Upper lobe of left lung (tissue), 4 donors: ENCODE measurements around the gene CEP170B.
"Not testable (repeated sequence)": the region's sequence is repeated elsewhere in the genome, so short reads cannot be mapped to it uniquely, and the experiment has no call there.

Experiments
- POLR2AphosphoS5 ChIP-seq, 2 donors: sonication (generic); formaldehyde crosslinking; IDR thresholded peaks; one replicate each; pipeline ENCODE4 v1.5.1; 2017; ENCODE audit warnings: antibody characterized with exemption in 2 of 2
- TF ChIP-seq, protein P1 (sequence below), 6 experiments: fragments of 450-650 bp in 4 of 6; fragments of 200-600 bp in 2 of 6; sonication (generic) in 2 of 6; IDR thresholded peaks; one replicate each; pipeline ENCODE4 v1.5.1; 2016 to 2019; ENCODE audit warnings: antibody characterized with exemption in 6 of 6

DNA sequence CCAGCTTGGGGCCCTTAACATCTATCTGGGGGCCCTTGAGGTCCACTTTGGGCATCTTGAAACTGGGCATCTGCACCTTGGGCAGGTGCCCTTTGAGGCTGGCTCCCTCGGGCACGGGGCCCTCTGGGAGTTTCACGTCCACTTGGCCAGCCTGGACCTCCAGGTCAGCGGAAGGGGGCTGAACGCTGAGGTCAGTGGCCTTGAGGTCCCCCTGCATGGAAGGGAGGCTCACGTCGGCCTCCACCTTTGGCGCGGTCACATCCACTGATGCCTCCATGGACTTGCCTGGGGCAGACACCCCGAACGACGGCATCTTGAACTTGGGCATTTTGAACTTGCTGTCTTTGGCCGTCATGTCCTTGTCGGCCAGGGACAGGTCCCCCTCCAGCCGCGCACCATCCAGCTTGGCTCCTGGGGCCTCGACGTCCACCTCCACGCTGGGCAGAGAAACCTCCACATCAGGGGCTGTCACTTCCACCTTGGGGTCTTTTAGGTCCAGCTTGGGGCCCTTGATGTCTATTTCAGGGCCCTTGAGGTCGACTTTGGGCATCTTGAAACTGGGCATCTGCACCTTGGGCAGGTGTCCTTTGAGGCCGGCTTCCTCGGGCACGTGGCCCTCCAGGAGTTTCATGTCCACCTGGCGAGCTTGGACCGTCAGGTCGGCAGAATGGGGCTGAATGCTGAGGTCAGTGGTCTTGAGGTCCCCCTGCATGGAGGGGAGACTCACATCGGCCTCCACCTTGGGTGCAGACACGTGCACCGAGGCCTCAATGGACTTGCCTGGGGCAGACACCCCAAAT lies 78.3 kb downstream of the CEP170B start:
- TF ChIP-seq, protein P1, sequence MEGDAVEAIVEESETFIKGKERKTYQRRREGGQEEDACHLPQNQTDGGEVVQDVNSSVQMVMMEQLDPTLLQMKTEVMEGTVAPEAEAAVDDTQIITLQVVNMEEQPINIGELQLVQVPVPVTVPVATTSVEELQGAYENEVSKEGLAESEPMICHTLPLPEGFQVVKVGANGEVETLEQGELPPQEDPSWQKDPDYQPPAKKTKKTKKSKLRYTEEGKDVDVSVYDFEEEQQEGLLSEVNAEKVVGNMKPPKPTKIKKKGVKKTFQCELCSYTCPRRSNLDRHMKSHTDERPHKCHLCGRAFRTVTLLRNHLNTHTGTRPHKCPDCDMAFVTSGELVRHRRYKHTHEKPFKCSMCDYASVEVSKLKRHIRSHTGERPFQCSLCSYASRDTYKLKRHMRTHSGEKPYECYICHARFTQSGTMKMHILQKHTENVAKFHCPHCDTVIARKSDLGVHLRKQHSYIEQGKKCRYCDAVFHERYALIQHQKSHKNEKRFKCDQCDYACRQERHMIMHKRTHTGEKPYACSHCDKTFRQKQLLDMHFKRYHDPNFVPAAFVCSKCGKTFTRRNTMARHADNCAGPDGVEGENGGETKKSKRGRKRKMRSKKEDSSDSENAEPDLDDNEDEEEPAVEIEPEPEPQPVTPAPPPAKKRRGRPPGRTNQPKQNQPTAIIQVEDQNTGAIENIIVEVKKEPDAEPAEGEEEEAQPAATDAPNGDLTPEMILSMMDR (IDR thresholded peaks at IDR 0.05) = not testable (repeated sequence)
- TF ChIP-seq POLR2AphosphoS5 (IDR thresholded peaks at IDR 0.05) = not testable (repeated sequence)
